ENCODE data around the gene SLC39A1.
A peak's percentile ranks its signal among the peaks of the same experiment; 100 is the strongest.

The SLC39A1 gene

GRCh38 chr1:153933430-153933829, 29.9 kb downstream of the SLC39A1 start:
- Mint-ChIP-seq H3K36me3 (peaks cover 93% of the 10 kb centered on the region), H3K4me3 (no peak overlapping the region), H3K9me3 (no peaks in the 10 kb centered on the region), H3K27ac (no peak overlapping the region), H3K4me1 (peaks cover 21% of the 10 kb centered on the region)
- DNase-seq (ENCODE audit: low spot score in 2 of 2) (no peak), ATAC-seq (no peak)

GRCh38 chr1:153932156-153933131, 30.9 kb downstream of the SLC39A1 start:
- DNase-seq (ENCODE audit: low spot score in 2 of 2) (no peak), ATAC-seq (no peak)
- Mint-ChIP-seq H3K9me3 (no peaks in the 10 kb centered on the region), H3K4me1 (peaks cover 23% of the 10 kb centered on the region), H3K27ac (no peak overlapping the region), H3K36me3 (peaks cover 83% of the 10 kb centered on the region), H3K4me3 (no peak overlapping the region)

GRCh38 chr1:153929981-153930948, 33.1 kb downstream of the SLC39A1 start:
- Mint-ChIP-seq H3K4me3 (no peak overlapping the region), H3K36me3 (peaks cover 61% of the 10 kb centered on the region), H3K9me3 (no peaks in the 10 kb centered on the region), H3K4me1 (peaks cover 11% of the 10 kb centered on the region), H3K27ac (peak overlapping the region; percentile 80)
- ATAC-seq, result peak; percentile 4
- no peak for DNase-seq (ENCODE audit: low spot score in 2 of 2)

DNA sequence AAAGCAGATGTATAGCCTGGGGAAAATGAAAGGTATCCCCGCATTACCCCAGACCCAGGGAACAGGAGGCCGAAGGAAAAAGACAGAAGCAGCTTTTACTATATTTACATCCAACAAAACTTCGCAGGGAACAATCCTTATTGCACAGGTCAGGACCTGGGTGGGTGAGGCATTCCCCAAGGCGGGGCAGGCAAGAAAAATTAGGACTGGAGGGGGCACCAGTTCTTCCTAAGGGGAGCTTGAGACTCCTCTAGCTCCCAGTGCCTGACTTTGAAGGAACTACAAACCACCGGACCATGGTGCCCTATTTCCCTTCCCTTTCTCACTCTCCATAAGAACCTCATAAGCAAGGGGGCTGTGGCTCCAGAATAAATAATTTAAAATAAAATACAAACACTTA, 33.9 kb downstream of the SLC39A1 start:
- Mint-ChIP-seq H3K4me3 (no peak overlapping the region), H3K4me1 (peaks cover 11% of the 10 kb centered on the region), H3K9me3 (no peaks in the 10 kb centered on the region), H3K27ac (peak overlapping the region; percentile 80), H3K36me3 (peaks cover 53% of the 10 kb centered on the region)
- no peak for DNase-seq (ENCODE audit: low spot score in 2 of 2)
- ATAC-seq, result no peak

DNA sequence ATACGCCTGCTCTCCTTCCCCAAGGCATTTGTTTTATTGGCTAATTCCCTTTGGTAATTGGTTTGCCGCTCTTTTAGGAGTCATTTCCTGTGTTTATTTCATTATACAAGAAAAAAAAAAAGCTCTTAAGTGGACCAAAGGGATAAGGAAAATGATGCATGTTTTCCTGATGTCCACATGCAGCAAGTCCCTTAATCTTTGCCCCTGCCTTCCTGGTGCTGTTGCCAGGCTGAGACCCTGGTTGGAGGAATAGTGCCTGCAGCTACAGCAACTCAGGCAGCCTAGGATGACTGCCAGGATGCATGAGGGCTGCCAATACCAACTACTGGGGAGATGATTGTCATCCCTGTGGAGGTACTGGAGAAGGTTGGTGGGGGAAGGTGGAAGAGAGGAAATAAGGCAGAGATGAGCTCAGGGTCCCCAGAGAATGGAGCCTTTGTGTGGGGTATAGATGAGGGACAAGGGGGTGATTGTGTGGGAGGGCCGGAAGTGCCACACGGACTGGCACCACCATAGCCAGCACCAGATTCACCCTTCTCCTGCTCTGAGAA, 34.5 kb downstream of the SLC39A1 start:
- H3K27ac Mint-ChIP-seq, result peak overlapping the region; percentile 80
- ATAC-seq, result no peak
- peaks cover 11% of the 10 kb centered on the region for H3K4me1 Mint-ChIP-seq
- H3K4me3 Mint-ChIP-seq, result no peak overlapping the region
- DNase-seq (ENCODE audit: low spot score in 2 of 2), result no peak
- H3K36me3 Mint-ChIP-seq, result peaks cover 47% of the 10 kb centered on the region
- H3K9me3 Mint-ChIP-seq, result no peaks in the 10 kb centered on the region

DNA sequence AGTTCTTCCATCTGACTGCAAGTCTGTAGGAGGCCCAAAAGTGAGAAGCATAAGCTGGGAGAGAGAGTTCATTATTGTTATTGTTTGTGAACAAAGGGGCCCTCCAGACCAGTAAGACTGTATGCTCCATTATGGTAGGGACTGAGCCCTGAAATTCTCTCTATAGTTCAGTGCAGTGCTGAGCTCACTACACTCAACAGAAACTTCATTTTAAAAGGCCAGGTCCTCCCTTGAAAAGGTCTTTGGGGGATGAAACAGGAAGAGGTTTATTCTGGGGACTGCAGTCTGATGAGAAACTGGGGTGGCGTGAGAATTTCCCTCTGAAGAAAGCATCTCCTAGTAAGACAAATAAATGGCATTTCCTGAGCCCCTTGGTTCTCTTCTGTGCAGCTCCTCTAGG, 35.1 kb downstream of the SLC39A1 start:
- ATAC-seq (no peak), DNase-seq (ENCODE audit: low spot score in 2 of 2) (no peak)
- H3K4me1 Mint-ChIP-seq, result peaks cover 11% of the 10 kb centered on the region
- H3K27ac Mint-ChIP-seq, result peak overlapping the region; percentile 80
- no peaks in the 10 kb centered on the region for H3K9me3 Mint-ChIP-seq
- no peak overlapping the region for H3K4me3 Mint-ChIP-seq
- H3K36me3 Mint-ChIP-seq, result peaks cover 47% of the 10 kb centered on the region

GRCh38 chr1:153926405-153926804, 36.9 kb downstream of the SLC39A1 start:
- peaks cover 15% of the 10 kb centered on the region for H3K4me1 Mint-ChIP-seq
- H3K9me3 Mint-ChIP-seq, result no peaks in the 10 kb centered on the region
- H3K27ac Mint-ChIP-seq, result no peak overlapping the region
- H3K36me3 Mint-ChIP-seq, result peaks cover 45% of the 10 kb centered on the region
- ATAC-seq (no peak), DNase-seq (ENCODE audit: low spot score in 2 of 2) (no peak)
- no peak overlapping the region for H3K4me3 Mint-ChIP-seq

- no peaks in the 10 kb centered on the region for H3K9me3 Mint-ChIP-seq
- H3K4me1 Mint-ChIP-seq, result peaks cover 33% of the 10 kb centered on the region
- peaks cover 31% of the 10 kb centered on the region for H3K36me3 Mint-ChIP-seq
- peak within 1 kb of the TSS; percentile 72 for H3K4me3 Mint-ChIP-seq
- H3K27ac Mint-ChIP-seq, result peak within 1 kb of the TSS; percentile 95
- peak; percentile 94 for ATAC-seq
- peak; percentile 93 to 100 for DNase-seq (ENCODE audit: low spot score in 2 of 2)
Measured at GRCh38 chr1:153922972-153923925, 40.1 kb downstream of the SLC39A1 start, which contains the start of gene GATAD2B. Gene GATAD2B (minus strand): TSS chr1:153922972. CDS start chr1:153828347, 94,625 bp downstream.

DNA sequence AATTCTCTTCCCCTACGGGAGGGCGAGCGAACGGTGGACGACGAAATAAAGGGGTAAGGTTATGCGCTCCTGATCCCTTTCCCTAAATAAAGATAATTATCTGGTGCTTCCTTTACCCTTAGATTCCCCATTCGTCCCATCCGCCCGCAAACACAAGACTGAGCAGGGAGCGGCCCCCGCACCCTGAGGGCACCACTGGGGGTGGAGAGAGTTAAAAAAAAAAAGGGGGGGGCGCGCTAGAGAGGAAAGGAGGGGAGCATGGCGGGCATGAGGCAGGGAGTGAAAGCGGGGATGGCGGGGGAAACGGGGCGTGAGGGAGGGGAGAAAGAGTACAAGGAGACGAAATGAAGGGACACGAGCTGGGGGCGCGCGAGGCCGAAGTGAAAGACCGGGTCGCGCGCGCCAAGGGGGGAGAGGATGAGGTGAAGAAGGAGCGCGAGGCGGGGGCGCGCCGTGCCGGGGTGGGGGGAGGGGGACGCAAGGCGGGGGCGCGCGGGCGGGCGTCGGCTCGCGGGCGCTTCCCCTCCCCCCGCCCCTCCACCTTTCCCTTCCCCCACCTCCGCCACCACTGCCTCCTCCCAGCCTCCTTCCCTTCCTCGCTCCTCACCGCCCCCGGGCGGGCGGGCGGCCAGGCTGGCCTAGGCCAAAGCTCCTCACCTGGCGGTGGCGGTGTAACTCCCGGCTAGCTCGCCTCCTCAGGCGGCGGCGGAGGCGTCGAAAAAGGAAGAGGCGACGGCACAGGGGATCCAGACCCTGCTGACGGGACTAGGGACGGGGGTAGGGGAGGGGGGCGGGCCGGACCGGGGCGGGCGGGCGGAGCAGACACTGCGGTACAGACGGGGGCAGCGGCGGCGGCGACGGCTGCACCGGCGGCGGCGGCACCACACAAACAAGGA, 41.0 kb downstream of the SLC39A1 start:
- peak in 1 of 2 donors; percentile 88 for DNase-seq (ENCODE audit: low spot score in 2 of 2)
- H3K4me1 Mint-ChIP-seq, result peaks cover 38% of the 10 kb centered on the region
- ATAC-seq, result peak; percentile 1
- H3K9me3 Mint-ChIP-seq, result no peaks in the 10 kb centered on the region
- H3K4me3 Mint-ChIP-seq, result peak overlapping the region; percentile 72
- H3K36me3 Mint-ChIP-seq, result peaks cover 39% of the 10 kb centered on the region
- peak overlapping the region; percentile 95 for H3K27ac Mint-ChIP-seq

GRCh38 chr1:153921803-153922075, 41.6 kb downstream of the SLC39A1 start:
- peak overlapping the region; percentile 72 for H3K4me3 Mint-ChIP-seq
- no peak for ATAC-seq
- H3K9me3 Mint-ChIP-seq, result no peaks in the 10 kb centered on the region
- H3K36me3 Mint-ChIP-seq, result peaks cover 45% of the 10 kb centered on the region
- peak overlapping the region; percentile 95 for H3K27ac Mint-ChIP-seq
- DNase-seq (ENCODE audit: low spot score in 2 of 2), result peak in 1 of 2 donors; percentile 64
- H3K4me1 Mint-ChIP-seq, result peaks cover 39% of the 10 kb centered on the region

GRCh38 chr1:153921080-153921802, 42.1 kb downstream of the SLC39A1 start:
- H3K9me3 Mint-ChIP-seq, result no peaks in the 10 kb centered on the region
- DNase-seq (ENCODE audit: low spot score in 2 of 2) (no peak), ATAC-seq (no peak)
- H3K27ac Mint-ChIP-seq, result peak overlapping the region; percentile 95
- peaks cover 42% of the 10 kb centered on the region for H3K4me1 Mint-ChIP-seq
- H3K4me3 Mint-ChIP-seq, result peak overlapping the region; percentile 72
- peaks cover 45% of the 10 kb centered on the region for H3K36me3 Mint-ChIP-seq

DNA sequence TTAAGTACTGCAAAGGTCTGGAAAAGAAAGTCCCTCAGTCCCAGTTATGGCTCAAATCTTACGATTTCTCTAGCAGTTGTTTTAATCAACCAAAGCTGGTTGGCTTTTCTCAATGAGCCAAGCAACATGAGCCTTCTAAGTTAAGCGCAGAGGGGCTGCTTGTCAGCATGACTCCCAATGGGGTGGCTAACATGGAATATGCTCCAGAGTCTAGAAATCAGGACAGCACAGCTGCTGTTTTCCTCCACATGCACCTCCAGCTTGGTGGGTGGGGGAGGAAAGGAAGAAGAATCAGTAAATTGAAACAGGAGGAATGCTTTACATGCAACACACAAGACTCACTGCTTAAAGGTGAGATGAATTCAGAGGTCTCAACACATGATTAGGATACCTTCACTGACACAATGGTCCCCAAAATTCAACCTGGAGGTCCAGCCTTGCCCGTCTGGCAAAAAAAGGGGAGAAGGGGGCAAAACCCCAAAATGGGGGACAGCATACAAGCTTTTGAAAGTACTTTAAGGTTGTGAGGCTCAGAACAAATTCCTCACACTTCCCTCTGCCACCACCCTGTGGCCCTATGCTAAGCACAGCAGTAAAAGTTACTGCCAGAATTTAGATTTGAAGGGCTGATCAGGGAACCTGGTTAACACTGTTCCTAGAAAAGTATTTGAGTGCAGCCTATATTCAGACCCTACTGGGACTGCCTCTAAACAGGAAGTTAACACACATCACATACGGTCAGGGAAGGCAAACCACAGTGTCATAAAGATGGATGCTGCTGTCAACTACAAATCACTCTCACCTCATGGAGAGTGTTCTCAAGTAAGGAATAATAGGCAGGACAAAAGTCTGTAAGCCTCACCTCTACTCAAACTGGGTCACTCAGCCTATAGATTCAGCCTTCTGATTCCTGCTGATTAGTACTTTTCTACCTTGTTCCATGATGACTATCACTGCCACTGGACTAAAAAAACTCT, 43.2 kb downstream of the SLC39A1 start:
- Mint-ChIP-seq H3K9me3 (no peaks in the 10 kb centered on the region), H3K4me3 (peak overlapping the region; percentile 72), H3K4me1 (peaks cover 48% of the 10 kb centered on the region), H3K27ac (peak overlapping the region; percentile 95), H3K36me3 (peaks cover 56% of the 10 kb centered on the region)
- ATAC-seq, result no peak
- no peak for DNase-seq (ENCODE audit: low spot score in 2 of 2)

All from stimulated activated effector memory CD8-positive, alpha-beta T cell treated with anti-CD3 and anti-CD28 coated beads, Interleukin-12 subunit alpha, Interleukin-12 subunit beta, amount 100 ng/mL, for 72 hours (primary cell).